ENCODE results near the gene AKR1D1. TPM values are rescaled to one million over a fixed set of nuclear protein-coding genes. Genes with fewer than 3 reads are reported as not detected.

The AKR1D1 gene
- total and polyA plus RNA-seq, 8 donors, result not detected

- H3K4me1 ChIP-seq, result no peaks in the 10 kb centered on the region
- intact Hi-C loops (cut with DNase I; ENCODE audit: low total_unique reads), result no loop called here
- no peak overlapping the region for H3K4me3 ChIP-seq
- DNase-seq, result no peak
- no peak overlapping the region for H3K27ac ChIP-seq
- H3K27me3 ChIP-seq, result no peaks in the 10 kb centered on the region
- no peaks in the 10 kb centered on the region for H3K36me3 ChIP-seq
- 29 to 47% (median 30%) methylated on average over 1 of the region's 1 CpG for WGBS, 5 donors
- H3K9me3 ChIP-seq, result no peaks in the 10 kb centered on the region
- TF ChIP-seq EP300 (IDR thresholded peaks at IDR 0.05) (no peak), POLR2A (IDR thresholded peaks at IDR 0.05) (no peak), CTCF (IDR thresholded peaks at IDR 0.05) (no peak), POLR2AphosphoS5 (IDR thresholded peaks at IDR 0.05) (no peak)
Observed at GRCh38 chr7:138066954-138067394, 9.3 kb upstream of the AKR1D1 start.

GRCh38 chr7:138067774-138068173 is 8.5 kb upstream of the AKR1D1 start:
- H3K9me3 ChIP-seq, result no peaks in the 10 kb centered on the region
- H3K36me3 ChIP-seq, result no peaks in the 10 kb centered on the region
- H3K27me3 ChIP-seq, result no peaks in the 10 kb centered on the region
- H3K27ac ChIP-seq, result no peak overlapping the region
- no peaks in the 10 kb centered on the region for H3K4me1 ChIP-seq
- 90 to 96% (median 93%) methylated on average over 3 of the region's 3 CpGs for WGBS, 5 donors
- intact Hi-C loops (cut with DNase I; ENCODE audit: low total_unique reads), result no loop called here
- no peak for DNase-seq
- no peak overlapping the region for H3K4me3 ChIP-seq
- TF ChIP-seq CTCF (IDR thresholded peaks at IDR 0.05) (no peak), POLR2A (IDR thresholded peaks at IDR 0.05) (no peak), POLR2AphosphoS5 (IDR thresholded peaks at IDR 0.05) (no peak), EP300 (IDR thresholded peaks at IDR 0.05) (no peak)

GRCh38 chr7:138070908-138071307 is 5.4 kb upstream of the AKR1D1 start:
- WGBS, 5 donors, result 80 to 90% (median 84%) methylated on average over 2 of the region's 2 CpGs
- no peak overlapping the region for H3K27ac ChIP-seq
- H3K4me1 ChIP-seq, result no peaks in the 10 kb centered on the region
- no peaks in the 10 kb centered on the region for H3K27me3 ChIP-seq
- TF ChIP-seq EP300 (IDR thresholded peaks at IDR 0.05), result no peak
- no peak for TF ChIP-seq CTCF (IDR thresholded peaks at IDR 0.05)
- TF ChIP-seq POLR2A (IDR thresholded peaks at IDR 0.05), result no peak
- no peak for TF ChIP-seq POLR2AphosphoS5 (IDR thresholded peaks at IDR 0.05)
- intact Hi-C loops (cut with DNase I; ENCODE audit: low total_unique reads), result no loop called here
- H3K36me3 ChIP-seq, result no peaks in the 10 kb centered on the region
- no peak for DNase-seq
- no peak overlapping the region for H3K4me3 ChIP-seq
- H3K9me3 ChIP-seq, result peaks cover 0 to 4% (median 0%) of the 10 kb centered on the region in 4 donors

- H3K27me3 ChIP-seq, result no peaks in the 10 kb centered on the region
- H3K9me3 ChIP-seq, result peaks cover 0 to 4% (median 0%) of the 10 kb centered on the region in 4 donors
- DNase-seq, result no peak
- TF ChIP-seq CTCF (IDR thresholded peaks at IDR 0.05) (no peak), POLR2A (IDR thresholded peaks at IDR 0.05) (no peak), EP300 (IDR thresholded peaks at IDR 0.05) (no peak), POLR2AphosphoS5 (IDR thresholded peaks at IDR 0.05) (no peak)
- no peaks in the 10 kb centered on the region for H3K4me1 ChIP-seq
- H3K36me3 ChIP-seq, result no peaks in the 10 kb centered on the region
- 70 to 91% (median 86%) methylated on average over 2 of the region's 2 CpGs for WGBS, 5 donors
- no peak overlapping the region for H3K4me3 ChIP-seq
- intact Hi-C loops (cut with DNase I; ENCODE audit: low total_unique reads), result no loop called here
- no peak overlapping the region for H3K27ac ChIP-seq
Observed at GRCh38 chr7:138072726-138073125, 3.5 kb upstream of the AKR1D1 start.

All from stomach (tissue), 9 donors.